HG03139 (cell line): ENCODE data around the gene PDHB.

Experiments
- ATAC-seq: cut with Tn5 transposase; IDR thresholded peaks from one replicate; pipeline ENCODE4 v1.9.1; 2021; ENCODE audit not compliant: unreplicated experiment

The PDHB gene

DNA sequence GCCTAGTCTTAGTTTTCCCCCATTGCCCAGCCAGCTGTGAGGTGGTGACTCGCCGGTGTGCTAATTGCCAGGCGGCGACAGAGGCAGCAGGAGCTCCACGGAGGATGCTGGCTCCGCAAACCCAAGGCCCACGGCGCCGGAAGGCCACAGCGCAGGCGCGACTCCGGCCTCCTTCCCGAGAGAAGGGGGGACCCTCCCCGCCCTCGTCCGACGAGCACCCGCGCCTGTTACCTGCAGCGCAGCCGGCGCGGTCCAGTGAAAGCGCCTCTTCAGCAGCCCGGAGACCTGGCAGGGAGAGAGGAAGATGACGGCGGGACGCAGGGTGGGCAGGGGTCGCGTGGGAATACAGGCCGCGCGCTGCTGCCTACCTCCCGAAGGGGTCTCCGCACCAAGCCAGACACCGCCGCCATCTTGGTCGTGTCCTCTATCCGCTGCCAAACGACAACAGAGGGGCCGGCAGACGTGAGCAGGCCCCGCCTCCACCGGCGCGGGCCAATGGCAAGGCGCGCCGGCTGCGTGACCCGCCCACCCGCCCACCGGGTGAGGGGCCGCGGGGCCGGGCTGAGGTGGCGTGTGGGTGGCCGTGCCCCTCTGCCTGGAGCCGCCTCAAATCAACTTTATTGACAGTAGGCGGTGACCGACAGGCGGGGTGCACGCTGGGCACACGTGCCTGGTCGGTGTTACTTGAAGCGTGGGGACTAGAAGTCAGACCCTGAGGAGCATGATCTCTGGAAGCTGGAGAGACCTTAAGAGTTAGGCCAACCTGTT is at the start of gene PDHB:
TSS of gene PDHB (minus strand) at position 433 of the 768 bp plus-strand sequence. CDS start at position 410, 23 bp downstream.
- ATAC-seq: peak; percentile 92

- ATAC-seq: no peak
These were observed 49.4 kb upstream of the PDHB start for GRCh38 chr3:58482917-58483636.

DNA sequence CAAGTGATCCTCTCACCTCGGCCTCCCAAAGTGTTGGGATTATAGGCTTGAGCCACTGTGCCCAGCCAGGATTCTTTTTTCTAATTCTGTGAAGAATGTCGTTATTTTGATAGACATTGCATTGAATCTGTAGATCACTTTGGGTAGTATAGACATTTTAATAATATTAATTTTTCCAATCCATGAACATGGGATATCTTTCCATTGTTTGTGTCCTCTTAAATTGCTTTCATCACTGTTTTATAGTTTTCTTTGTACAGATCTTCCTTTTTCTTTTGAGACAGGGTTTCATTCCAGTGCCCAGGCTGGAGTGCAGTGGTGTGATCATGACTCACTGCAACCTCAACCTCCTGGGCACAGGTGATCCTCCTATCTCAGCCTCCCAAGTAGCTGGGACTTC is 46.7 kb upstream of the PDHB start:
- ATAC-seq: no peak

DNA sequence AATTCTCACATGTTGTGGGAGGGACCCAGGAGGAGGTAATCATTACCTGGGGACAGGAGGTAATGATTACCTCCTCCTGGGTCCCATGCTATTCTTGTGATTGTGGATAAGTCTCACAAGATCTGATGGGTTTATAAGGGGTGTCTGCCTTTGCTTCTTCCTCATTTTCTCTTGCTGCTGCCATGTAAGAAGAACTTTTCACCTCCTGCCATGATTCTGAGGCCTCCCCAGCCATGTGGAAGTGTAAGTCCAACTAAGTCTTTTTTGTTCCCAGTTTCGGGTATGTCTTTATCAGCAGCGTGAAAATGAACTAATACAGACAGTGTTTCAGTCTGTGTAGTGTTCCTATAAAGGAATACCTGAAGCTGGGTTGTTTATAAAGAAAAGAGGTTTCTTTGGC is 45.1 kb upstream of the PDHB start:
- ATAC-seq: no peak

- no peak for ATAC-seq
These were observed 41.4 kb upstream of the PDHB start for GRCh38 chr3:58474967-58475578.

- no peak for ATAC-seq
These were observed 40.8 kb upstream of the PDHB start for GRCh38 chr3:58474348-58474911.

DNA sequence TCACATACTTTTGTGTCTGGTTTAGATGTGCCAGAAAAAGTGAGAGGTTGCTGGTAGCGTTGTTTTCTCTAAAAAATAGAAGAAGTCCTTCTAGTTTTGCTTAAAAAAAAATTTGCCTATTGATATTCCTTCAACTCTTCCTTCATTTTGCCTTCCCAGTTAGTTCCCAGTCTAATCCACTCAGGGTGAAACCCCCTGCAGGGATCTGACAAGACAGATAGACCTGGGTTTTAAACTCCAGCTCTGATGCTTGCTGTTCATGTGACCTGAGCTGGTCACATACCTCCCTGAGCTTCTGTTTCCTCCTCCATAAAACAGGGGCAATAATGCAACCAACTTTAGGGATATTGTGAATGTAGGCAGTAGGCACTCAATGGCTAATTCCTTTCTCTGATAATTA is 39.6 kb upstream of the PDHB start:
- ATAC-seq: no peak

DNA sequence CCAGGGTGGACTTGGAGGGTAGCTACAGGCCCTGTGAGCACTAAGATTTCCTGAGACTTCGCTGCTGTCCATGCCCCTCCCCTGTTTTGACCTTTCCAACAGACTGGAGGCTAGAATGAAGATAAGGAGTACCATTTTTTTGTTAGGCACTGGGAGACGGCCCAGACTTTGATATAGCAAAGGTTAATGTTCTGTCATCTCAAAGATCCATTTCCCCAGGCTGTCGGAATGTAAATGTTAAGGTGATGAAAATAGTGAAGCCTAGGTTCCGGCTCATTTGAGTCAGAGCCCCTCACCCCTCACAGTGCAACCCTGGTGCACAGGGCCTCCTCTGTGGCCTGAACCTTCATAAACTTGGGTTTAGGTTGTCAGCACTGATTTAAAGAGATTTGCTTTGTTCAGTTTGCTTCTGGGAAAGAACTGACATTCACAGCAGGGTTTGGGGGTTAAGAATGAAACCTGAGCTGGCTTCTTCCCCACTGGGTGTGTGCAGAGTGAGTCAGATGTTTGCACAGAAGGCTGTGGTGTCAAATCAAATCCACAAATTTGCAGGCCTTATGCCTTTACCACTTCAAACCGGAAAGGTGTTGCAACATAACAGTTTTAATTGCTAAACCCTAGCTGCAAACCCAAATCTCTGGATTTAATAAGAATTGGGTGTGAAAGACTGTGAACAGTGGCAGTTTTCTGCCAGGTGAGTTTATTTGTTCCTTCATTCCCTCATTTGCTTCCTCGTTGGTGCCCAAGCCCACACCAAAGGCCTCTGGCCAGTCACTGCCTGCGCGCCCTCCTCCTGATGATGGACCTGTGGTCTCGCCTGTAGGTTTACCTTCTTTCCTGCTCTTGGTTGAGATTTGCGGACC is 37.6 kb upstream of the PDHB start:
- ATAC-seq: no peak

- ATAC-seq: no peak
These were observed 36.9 kb upstream of the PDHB start for GRCh38 chr3:58470363-58471024.

GRCh38 chr3:58469096-58469495 is 35.5 kb upstream of the PDHB start:
- ATAC-seq: no peak

GRCh38 chr3:58466899-58467563 is 33.4 kb upstream of the PDHB start:
- no peak for ATAC-seq

DNA sequence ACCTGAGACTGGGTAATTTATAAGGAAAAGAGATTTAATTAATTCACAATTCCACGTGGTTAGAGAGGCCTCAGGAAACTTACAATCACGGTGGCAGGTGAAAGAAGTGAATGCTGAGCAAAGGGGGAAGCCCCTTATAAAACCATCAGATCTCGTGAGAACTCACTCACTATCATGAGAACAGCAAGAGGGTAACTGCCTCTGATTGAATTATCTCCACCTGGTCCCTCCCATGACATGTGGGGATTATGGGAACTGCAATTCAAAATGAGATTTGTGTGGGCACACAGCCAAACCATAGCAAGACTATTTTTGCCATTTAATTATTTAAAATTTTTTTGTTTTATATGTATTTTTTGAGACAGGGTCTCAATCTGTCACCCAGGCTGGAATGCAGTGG is 31.2 kb upstream of the PDHB start:
- ATAC-seq: no peak

- no peak for ATAC-seq
These were observed 30.3 kb upstream of the PDHB start for GRCh38 chr3:58463942-58464271.

GRCh38 chr3:58463181-58463941 is 29.7 kb upstream of the PDHB start:
- ATAC-seq: peak; percentile 89

DNA sequence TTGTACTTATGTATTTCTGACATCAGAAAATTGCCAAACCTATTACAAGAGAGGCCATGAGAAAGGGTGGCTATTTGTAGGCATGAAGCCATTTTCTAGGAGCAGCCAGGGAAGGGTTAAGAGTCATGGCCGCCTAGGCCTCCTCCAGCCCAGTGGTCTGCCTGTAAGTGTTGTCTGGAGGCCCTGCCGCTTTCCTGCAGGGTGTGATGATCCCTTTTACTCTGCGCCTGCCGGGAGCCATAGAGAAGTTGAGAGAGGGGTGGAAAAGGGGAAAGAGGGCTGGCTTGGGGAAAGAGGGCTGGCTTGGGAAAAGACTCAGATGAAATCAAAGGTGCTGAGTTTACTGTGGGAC is 29.2 kb upstream of the PDHB start:
- no peak for ATAC-seq

DNA sequence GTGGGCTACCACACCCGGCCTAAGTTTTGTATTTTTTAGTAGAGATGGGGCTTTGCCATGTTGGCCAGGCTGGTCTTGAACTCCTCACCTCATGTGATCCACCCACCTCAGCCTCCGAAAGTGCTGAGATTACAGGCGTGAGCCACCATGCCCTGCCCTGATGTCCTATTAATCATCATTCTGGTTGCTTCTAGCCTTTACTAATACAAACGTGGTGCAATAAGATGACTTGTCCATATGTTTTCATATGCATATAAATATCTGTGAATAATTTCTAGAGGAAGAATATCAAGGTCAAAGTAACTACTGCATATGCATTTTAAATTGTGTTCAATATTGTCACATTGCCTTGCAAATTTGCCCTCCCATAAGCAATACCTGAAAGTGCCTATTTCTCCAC is 25.5 kb upstream of the PDHB start:
- ATAC-seq: no peak

DNA sequence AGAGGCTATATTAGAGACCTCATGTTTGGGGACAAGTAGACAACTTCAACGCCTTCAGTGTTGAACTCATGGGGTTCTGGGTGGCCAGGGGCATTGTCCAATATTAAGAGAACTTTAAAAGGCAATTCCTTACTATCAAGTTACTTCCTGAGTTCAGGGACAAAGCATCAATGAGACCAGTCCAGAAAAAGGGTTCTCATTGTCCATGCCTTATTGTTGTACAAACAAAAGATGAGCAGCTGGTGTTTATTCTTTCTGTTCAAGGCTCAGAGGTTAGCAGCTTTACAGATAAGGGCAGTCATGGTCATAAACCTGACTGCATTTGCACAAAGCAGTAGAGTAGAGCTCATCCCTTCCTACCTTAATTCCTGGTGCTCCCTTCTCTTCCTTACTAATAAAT is 18.5 kb upstream of the PDHB start:
- ATAC-seq: no peak

GRCh38 chr3:58441514-58442450 is 8.2 kb upstream of the PDHB start:
- ATAC-seq: no peak
